ENCODE data around the gene CAPN15. TPM values are rescaled to one million over a fixed set of nuclear protein-coding genes. Genes with fewer than 3 reads are reported as not detected.

Gene CAPN15
- total and polyA plus RNA-seq, 4 donors = 14.4 to 64.1 (median 38.9) TPM

DNA sequence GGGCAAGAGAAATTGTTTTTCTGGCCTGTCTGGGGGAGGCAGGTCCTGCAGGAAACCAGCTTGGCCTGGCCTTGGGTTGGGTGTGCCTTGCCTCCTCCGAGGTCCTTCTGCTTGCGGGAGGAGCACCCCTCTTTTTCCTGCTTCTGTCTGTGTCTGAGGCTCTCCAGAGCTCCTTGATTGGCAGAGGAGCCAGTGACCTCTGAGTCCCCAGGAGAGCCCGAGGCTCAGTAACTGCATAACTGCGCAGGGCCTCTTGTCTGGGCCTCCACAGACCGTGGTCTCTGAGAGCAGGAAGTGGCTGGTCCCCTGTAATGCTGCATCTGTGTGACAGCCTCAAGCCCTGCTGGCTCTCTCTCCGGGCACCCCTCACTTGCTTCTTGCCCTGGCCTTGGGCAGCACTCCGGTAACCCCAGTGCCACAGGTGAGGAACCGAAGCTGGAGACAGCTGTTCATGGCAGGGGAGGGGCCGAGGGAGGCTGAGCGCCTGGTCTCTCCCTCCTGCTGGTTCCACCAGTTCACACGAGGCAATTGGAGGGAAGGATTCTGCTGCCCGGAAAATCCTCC lies 1.6 kb downstream of the CAPN15 start:
- H3K4me1 ChIP-seq (ENCODE audit: control insufficient read depth in 5 of 5, insufficient read depth in 5 of 5, low read length in 5 of 5) = peaks cover 0 to 30% (median 22%) of the 10 kb centered on the region in 5 donors
- H3K9me3 ChIP-seq (ENCODE audit: control insufficient read depth in 4 of 4, insufficient read depth in 3 of 4, low read length in 3 of 4) = no peaks in the 10 kb centered on the region
- peak overlapping the region; percentile 55 for H3K4me3 ChIP-seq
- H3K27me3 ChIP-seq (ENCODE audit: control insufficient read depth in 3 of 3, insufficient read depth in 3 of 3, low read length in 2 of 3) = no peaks in the 10 kb centered on the region
- ATAC-seq (ENCODE audit: insufficient read depth, low FRiP score) = no peak
- WGBS, 2 donors = 47 to 50% methylated on average over 12 of the region's 12 CpGs
- TF ChIP-seq, protein P1, sequence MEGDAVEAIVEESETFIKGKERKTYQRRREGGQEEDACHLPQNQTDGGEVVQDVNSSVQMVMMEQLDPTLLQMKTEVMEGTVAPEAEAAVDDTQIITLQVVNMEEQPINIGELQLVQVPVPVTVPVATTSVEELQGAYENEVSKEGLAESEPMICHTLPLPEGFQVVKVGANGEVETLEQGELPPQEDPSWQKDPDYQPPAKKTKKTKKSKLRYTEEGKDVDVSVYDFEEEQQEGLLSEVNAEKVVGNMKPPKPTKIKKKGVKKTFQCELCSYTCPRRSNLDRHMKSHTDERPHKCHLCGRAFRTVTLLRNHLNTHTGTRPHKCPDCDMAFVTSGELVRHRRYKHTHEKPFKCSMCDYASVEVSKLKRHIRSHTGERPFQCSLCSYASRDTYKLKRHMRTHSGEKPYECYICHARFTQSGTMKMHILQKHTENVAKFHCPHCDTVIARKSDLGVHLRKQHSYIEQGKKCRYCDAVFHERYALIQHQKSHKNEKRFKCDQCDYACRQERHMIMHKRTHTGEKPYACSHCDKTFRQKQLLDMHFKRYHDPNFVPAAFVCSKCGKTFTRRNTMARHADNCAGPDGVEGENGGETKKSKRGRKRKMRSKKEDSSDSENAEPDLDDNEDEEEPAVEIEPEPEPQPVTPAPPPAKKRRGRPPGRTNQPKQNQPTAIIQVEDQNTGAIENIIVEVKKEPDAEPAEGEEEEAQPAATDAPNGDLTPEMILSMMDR (IDR thresholded peaks at IDR 0.05; ENCODE audit: control extremely low read depth, extremely low read depth) = no peak
- no peak for DNase-seq
- H3K36me3 ChIP-seq (ENCODE audit: control insufficient read depth in 4 of 4, insufficient read depth in 4 of 4, low read length in 4 of 4) = peaks cover 0 to 2% (median 0%) of the 10 kb centered on the region in 4 donors
- peak overlapping the region; percentile 70 to 98 for H3K27ac ChIP-seq (ENCODE audit: low read depth in 1 of 2, low read length in 1 of 2)
- peak overlapping the region in 1 of 2 donors; percentile 38 for H3K9ac ChIP-seq (ENCODE audit: insufficient read depth in 1 of 2, low read length in 2 of 2)

DNA sequence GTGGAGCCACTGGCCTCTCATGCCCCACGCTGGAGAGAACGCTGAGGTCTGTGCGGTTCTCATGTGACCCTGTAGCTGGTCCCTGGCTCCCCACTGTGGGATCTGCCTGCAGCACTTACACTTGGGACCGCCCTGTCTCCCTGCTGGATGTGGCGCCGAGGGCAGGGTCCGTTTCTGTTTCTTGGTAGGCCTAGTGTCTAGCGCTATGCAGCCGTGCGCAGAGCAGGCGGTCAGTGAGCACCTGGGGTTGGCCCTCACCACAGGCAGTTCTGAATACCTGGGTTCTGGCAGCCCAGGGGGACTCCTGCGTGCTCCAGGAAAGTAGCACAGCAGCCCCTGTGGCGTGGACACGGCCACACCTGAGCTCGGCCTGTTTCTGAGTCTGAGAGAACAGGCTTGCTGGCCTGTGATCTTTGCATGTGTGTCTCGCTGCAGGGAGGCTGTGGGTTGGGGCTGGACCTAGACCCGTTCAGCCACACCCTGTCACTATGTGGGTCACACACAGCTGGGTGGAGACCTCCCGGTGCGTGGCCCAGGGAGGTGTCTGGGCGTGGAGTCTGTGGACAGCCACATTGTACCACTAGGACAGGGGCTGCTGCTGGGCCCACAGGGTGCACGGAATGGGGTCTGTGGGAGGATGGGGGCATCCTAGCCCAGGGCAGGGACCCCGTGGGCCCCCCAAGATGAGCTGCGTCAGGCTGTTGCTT lies 2.8 kb downstream of the CAPN15 start:
- TF ChIP-seq, protein P1 (IDR thresholded peaks at IDR 0.05; ENCODE audit: control extremely low read depth, extremely low read depth) = no peak
- peaks cover 0 to 30% (median 21%) of the 10 kb centered on the region in 5 donors for H3K4me1 ChIP-seq (ENCODE audit: control insufficient read depth in 5 of 5, insufficient read depth in 5 of 5, low read length in 5 of 5)
- no peak overlapping the region for H3K4me3 ChIP-seq
- no peak overlapping the region for H3K9ac ChIP-seq (ENCODE audit: insufficient read depth in 1 of 2, low read length in 2 of 2)
- 91 to 94% methylated on average over 23 of the region's 23 CpGs for WGBS, 2 donors
- peaks cover 0 to 9% (median 0%) of the 10 kb centered on the region in 4 donors for H3K36me3 ChIP-seq (ENCODE audit: control insufficient read depth in 4 of 4, insufficient read depth in 4 of 4, low read length in 4 of 4)
- H3K27me3 ChIP-seq (ENCODE audit: control insufficient read depth in 3 of 3, insufficient read depth in 3 of 3, low read length in 2 of 3) = no peaks in the 10 kb centered on the region
- H3K9me3 ChIP-seq (ENCODE audit: control insufficient read depth in 4 of 4, insufficient read depth in 3 of 4, low read length in 3 of 4) = no peaks in the 10 kb centered on the region
- DNase-seq (no peak), ATAC-seq (ENCODE audit: insufficient read depth, low FRiP score) (no peak)
- H3K27ac ChIP-seq (ENCODE audit: low read depth in 1 of 2, low read length in 1 of 2) = peak overlapping the region in 1 of 2 donors; percentile 5

DNA sequence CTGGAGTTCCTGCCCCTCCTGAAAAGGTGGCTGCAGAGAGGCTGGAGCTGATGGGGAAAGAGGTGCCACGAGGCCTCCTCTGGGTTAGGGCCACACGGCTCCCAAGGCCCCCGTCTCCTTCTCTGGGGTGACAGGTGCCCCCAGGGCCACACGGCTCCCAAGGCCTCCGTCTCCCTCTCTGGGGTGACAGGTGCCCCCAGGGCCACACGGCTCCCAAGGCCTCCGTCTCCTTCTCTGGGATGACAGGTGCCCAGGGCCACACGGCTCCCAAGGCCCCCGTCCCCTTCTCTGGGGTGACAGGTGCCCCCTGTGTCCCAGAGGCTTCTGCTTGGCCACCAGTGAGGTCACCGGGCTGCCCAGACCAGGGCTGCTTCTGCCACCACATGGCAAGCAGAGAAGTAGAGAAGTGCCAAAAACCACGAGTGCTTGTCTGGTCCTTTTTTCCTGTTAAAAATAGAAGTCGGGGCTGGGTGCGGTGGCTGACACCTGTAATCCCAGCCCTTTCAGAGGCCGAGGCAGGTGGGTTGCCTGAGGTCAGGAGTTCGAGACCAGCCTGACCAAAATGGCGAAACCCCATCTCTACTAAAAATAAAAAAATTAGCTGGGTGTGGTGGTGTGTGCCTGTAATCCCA lies 4.1 kb downstream of the CAPN15 start:
- no peaks in the 10 kb centered on the region for H3K27me3 ChIP-seq (ENCODE audit: control insufficient read depth in 3 of 3, insufficient read depth in 3 of 3, low read length in 2 of 3)
- H3K27ac ChIP-seq (ENCODE audit: low read depth in 1 of 2, low read length in 1 of 2) = no peak overlapping the region
- ATAC-seq (ENCODE audit: insufficient read depth, low FRiP score) = no peak
- no peak overlapping the region for H3K9ac ChIP-seq (ENCODE audit: insufficient read depth in 1 of 2, low read length in 2 of 2)
- H3K4me1 ChIP-seq (ENCODE audit: control insufficient read depth in 5 of 5, insufficient read depth in 5 of 5, low read length in 5 of 5) = peaks cover 0 to 22% (median 11%) of the 10 kb centered on the region in 5 donors
- no peak for DNase-seq
- WGBS, 2 donors = 90 to 92% methylated on average over 16 of the region's 16 CpGs
- H3K36me3 ChIP-seq (ENCODE audit: control insufficient read depth in 4 of 4, insufficient read depth in 4 of 4, low read length in 4 of 4) = peaks cover 0 to 17% (median 0%) of the 10 kb centered on the region in 4 donors
- no peak overlapping the region for H3K4me3 ChIP-seq
- H3K9me3 ChIP-seq (ENCODE audit: control insufficient read depth in 4 of 4, insufficient read depth in 3 of 4, low read length in 3 of 4) = no peaks in the 10 kb centered on the region
- TF ChIP-seq, protein P1 (IDR thresholded peaks at IDR 0.05; ENCODE audit: control extremely low read depth, extremely low read depth) = no peak

Data from lung (tissue), 12 donors.